Activated T-cell treated with anti-CD3 and anti-CD28 coated beads, Interleukin-2, amount 50 U/mL, for 24 hours (primary cell): ENCODE data around the gene MRPS26.

Experiments
- DNase-seq: peaks from one replicate; pipeline ENCODE4 v3.0.0-alpha.2; 2020
- H3K27ac Mint-ChIP-seq: 2 replicates; pipeline ENCODE4 v1.8.0; 2020; ENCODE audit warnings: mild to moderate bottlenecking, mixed read lengths
- H3K27me3 Mint-ChIP-seq: 2 replicates; pipeline ENCODE4 v1.8.0; 2020; ENCODE audit warnings: mixed read lengths
- H3K36me3 Mint-ChIP-seq: 2 replicates; pipeline ENCODE4 v1.8.0; 2020; ENCODE audit warnings: low read depth, mixed read lengths
- H3K4me1 Mint-ChIP-seq: 2 replicates; pipeline ENCODE4 v1.8.0; 2020; ENCODE audit warnings: low read depth, mixed read lengths
- H3K4me3 Mint-ChIP-seq: 2 replicates; pipeline ENCODE4 v1.8.0; 2020; ENCODE audit warnings: mild to moderate bottlenecking, moderate library complexity, mixed read lengths
- H3K9me3 Mint-ChIP-seq: 2 replicates; pipeline ENCODE4 v1.8.0; 2020; ENCODE audit warnings: mixed read lengths

Gene MRPS26

GRCh38 chr20:3093861-3094361 is 48.1 kb downstream of the MRPS26 start:
- H3K4me3 Mint-ChIP-seq: no peak overlapping the region
- peak; percentile 57 for DNase-seq
- no peaks in the 10 kb centered on the region for H3K36me3 Mint-ChIP-seq
- H3K27ac Mint-ChIP-seq: peak overlapping the region; percentile 72
- peaks cover 23% of the 10 kb centered on the region for H3K4me1 Mint-ChIP-seq
- H3K27me3 Mint-ChIP-seq: peaks cover 12% of the 10 kb centered on the region
- no peaks in the 10 kb centered on the region for H3K9me3 Mint-ChIP-seq

GRCh38 chr20:3094848-3095629 is 49.2 kb downstream of the MRPS26 start:
- Mint-ChIP-seq H3K9me3 (no peaks in the 10 kb centered on the region), H3K27ac (no peak overlapping the region), H3K36me3 (no peaks in the 10 kb centered on the region), H3K27me3 (peaks cover 12% of the 10 kb centered on the region), H3K4me1 (peaks cover 22% of the 10 kb centered on the region), H3K4me3 (no peak overlapping the region)
- no peak for DNase-seq
